ENCODE data around the gene COL5A1. TPM values are rescaled to one million over a fixed set of nuclear protein-coding genes. Genes with fewer than 3 reads are reported as not detected.

The COL5A1 gene
- under 1 TPM; 0.02 to 0.13 TPM for total RNA-seq
- polyA plus RNA-seq: 0.43 TPM

- POLR2A ChIA-PET: no interaction called here
- DNase-seq: peak in 3 of 5 donors; percentile 33 to 66 (median 40)
- no peaks in the 10 kb centered on the region for H3K9me3 ChIP-seq (ENCODE audit: low read length)
- H3K27me3 Mint-ChIP-seq: peaks cover 2 to 25% of the 10 kb centered on the region in 2 donors
- CTCF ChIA-PET: no interaction called here
- H3K27me3 ChIP-seq (ENCODE audit: insufficient read depth, low read length, poor library complexity, severe bottlenecking): no peaks in the 10 kb centered on the region
- no peaks in the 10 kb centered on the region for H3K4me1 ChIP-seq (ENCODE audit: insufficient read depth, low read length)
- no peak within 1 kb of the TSS for H3K27ac ChIP-seq (ENCODE audit: low read depth, low read length)
- H3K4me3 Mint-ChIP-seq: peak within 1 kb of the TSS in 6 of 7 donors; percentile 37 to 75 (median 70)
- peaks cover 0 to 5% (median 2%) of the 10 kb centered on the region in 3 donors for H3K4me1 Mint-ChIP-seq
- H3K9me3 Mint-ChIP-seq: no peaks in the 10 kb centered on the region
- H3K36me3 ChIP-seq (ENCODE audit: insufficient read depth, low read length): no peaks in the 10 kb centered on the region
- no peak within 1 kb of the TSS for H3K4me3 ChIP-seq (ENCODE audit: low read length)
- H3K27ac Mint-ChIP-seq: peak within 1 kb of the TSS in 1 of 8 donors; percentile 58
- H3K36me3 Mint-ChIP-seq: no peaks in the 10 kb centered on the region
Measured at GRCh38 chr9:134641173-134641989, at the start of gene COL5A1. TSS of gene COL5A1 (plus strand) at chr9:134641803. CDS start at chr9:134642188, 385 bp downstream.

GRCh38 chr9:134592018-134592818, 49.4 kb upstream of the COL5A1 start:
- Histone ChIP-seq H3K4me1 (ENCODE audit: insufficient read depth, low read length) (no peaks in the 10 kb centered on the region), H3K27me3 (ENCODE audit: insufficient read depth, low read length, poor library complexity, severe bottlenecking) (no peaks in the 10 kb centered on the region), H3K36me3 (ENCODE audit: insufficient read depth, low read length) (no peaks in the 10 kb centered on the region), H3K27ac (ENCODE audit: low read depth, low read length) (no peak overlapping the region), H3K9me3 (ENCODE audit: low read length) (no peaks in the 10 kb centered on the region), H3K4me3 (ENCODE audit: low read length) (no peak overlapping the region)
- Mint-ChIP-seq H3K36me3 (no peaks in the 10 kb centered on the region), H3K27ac (no peak overlapping the region), H3K9me3 (peaks cover 0 to 2% (median 0%) of the 10 kb centered on the region in 5 donors), H3K27me3 (peaks cover 12 to 24% of the 10 kb centered on the region in 2 donors), H3K4me1 (no peaks in the 10 kb centered on the region), H3K4me3 (no peak overlapping the region)
- ChIA-PET CTCF (no interaction called here), POLR2A (no interaction called here)
- no peak for DNase-seq

- DNase-seq: no peak
- Histone ChIP-seq H3K27ac (ENCODE audit: low read depth, low read length) (no peak overlapping the region), H3K27me3 (ENCODE audit: insufficient read depth, low read length, poor library complexity, severe bottlenecking) (no peaks in the 10 kb centered on the region), H3K4me3 (ENCODE audit: low read length) (no peak overlapping the region), H3K4me1 (ENCODE audit: insufficient read depth, low read length) (no peaks in the 10 kb centered on the region), H3K9me3 (ENCODE audit: low read length) (no peaks in the 10 kb centered on the region), H3K36me3 (ENCODE audit: insufficient read depth, low read length) (no peaks in the 10 kb centered on the region)
- H3K4me1 Mint-ChIP-seq: no peaks in the 10 kb centered on the region
- H3K36me3 Mint-ChIP-seq: no peaks in the 10 kb centered on the region
- H3K27me3 Mint-ChIP-seq: peaks cover 12 to 24% of the 10 kb centered on the region in 2 donors
- H3K4me3 Mint-ChIP-seq: no peak overlapping the region
- CTCF ChIA-PET: no interaction called here
- H3K27ac Mint-ChIP-seq: no peak overlapping the region
- peaks cover 0 to 2% (median 0%) of the 10 kb centered on the region in 5 donors for H3K9me3 Mint-ChIP-seq
- POLR2A ChIA-PET: no interaction called here
Measured at GRCh38 chr9:134592819-134593200, 48.8 kb upstream of the COL5A1 start.

- H3K27ac ChIP-seq (ENCODE audit: low read depth, low read length): no peak overlapping the region
- no peaks in the 10 kb centered on the region for H3K9me3 ChIP-seq (ENCODE audit: low read length)
- H3K27ac Mint-ChIP-seq: no peak overlapping the region
- DNase-seq: no peak
- CTCF ChIA-PET: no interaction called here
- H3K36me3 Mint-ChIP-seq: no peaks in the 10 kb centered on the region
- peaks cover 0 to 2% (median 0%) of the 10 kb centered on the region in 5 donors for H3K9me3 Mint-ChIP-seq
- H3K4me3 ChIP-seq (ENCODE audit: low read length): no peak overlapping the region
- POLR2A ChIA-PET: no interaction called here
- H3K27me3 Mint-ChIP-seq: peaks cover 12 to 24% of the 10 kb centered on the region in 2 donors
- no peaks in the 10 kb centered on the region for H3K4me1 ChIP-seq (ENCODE audit: insufficient read depth, low read length)
- H3K36me3 ChIP-seq (ENCODE audit: insufficient read depth, low read length): no peaks in the 10 kb centered on the region
- no peak overlapping the region for H3K4me3 Mint-ChIP-seq
- H3K4me1 Mint-ChIP-seq: no peaks in the 10 kb centered on the region
- H3K27me3 ChIP-seq (ENCODE audit: insufficient read depth, low read length, poor library complexity, severe bottlenecking): no peaks in the 10 kb centered on the region
Measured at GRCh38 chr9:134593286-134594077, 48.1 kb upstream of the COL5A1 start.

- H3K4me1 Mint-ChIP-seq: no peaks in the 10 kb centered on the region
- peaks cover 12 to 24% of the 10 kb centered on the region in 2 donors for H3K27me3 Mint-ChIP-seq
- ChIA-PET POLR2A (no interaction called here), CTCF (no interaction called here)
- no peaks in the 10 kb centered on the region for H3K4me1 ChIP-seq (ENCODE audit: insufficient read depth, low read length)
- H3K4me3 ChIP-seq (ENCODE audit: low read length): no peak overlapping the region
- H3K27me3 ChIP-seq (ENCODE audit: insufficient read depth, low read length, poor library complexity, severe bottlenecking): peaks cover 3% of the 10 kb centered on the region
- H3K36me3 ChIP-seq (ENCODE audit: insufficient read depth, low read length): no peaks in the 10 kb centered on the region
- no peak for DNase-seq
- H3K27ac ChIP-seq (ENCODE audit: low read depth, low read length): no peak overlapping the region
- H3K4me3 Mint-ChIP-seq: no peak overlapping the region
- no peak overlapping the region for H3K27ac Mint-ChIP-seq
- H3K9me3 Mint-ChIP-seq: peaks cover 0 to 2% (median 0%) of the 10 kb centered on the region in 5 donors
- no peaks in the 10 kb centered on the region for H3K9me3 ChIP-seq (ENCODE audit: low read length)
- H3K36me3 Mint-ChIP-seq: no peaks in the 10 kb centered on the region
Measured at GRCh38 chr9:134594078-134594941, 47.3 kb upstream of the COL5A1 start.

GRCh38 chr9:134595014-134595413, 46.6 kb upstream of the COL5A1 start:
- ChIA-PET CTCF (no interaction called here), POLR2A (no interaction called here)
- Mint-ChIP-seq H3K27ac (no peak overlapping the region), H3K36me3 (no peaks in the 10 kb centered on the region), H3K4me1 (no peaks in the 10 kb centered on the region), H3K9me3 (peaks cover 0 to 2% (median 0%) of the 10 kb centered on the region in 5 donors), H3K4me3 (no peak overlapping the region), H3K27me3 (peaks cover 9 to 19% of the 10 kb centered on the region in 2 donors)
- no peaks in the 10 kb centered on the region for H3K36me3 ChIP-seq (ENCODE audit: insufficient read depth, low read length)
- no peaks in the 10 kb centered on the region for H3K4me1 ChIP-seq (ENCODE audit: insufficient read depth, low read length)
- no peak for DNase-seq
- no peak overlapping the region for H3K4me3 ChIP-seq (ENCODE audit: low read length)
- H3K9me3 ChIP-seq (ENCODE audit: low read length): no peaks in the 10 kb centered on the region
- peaks cover 4% of the 10 kb centered on the region for H3K27me3 ChIP-seq (ENCODE audit: insufficient read depth, low read length, poor library complexity, severe bottlenecking)
- no peak overlapping the region for H3K27ac ChIP-seq (ENCODE audit: low read depth, low read length)

- no peak overlapping the region for H3K4me3 Mint-ChIP-seq
- Histone ChIP-seq H3K4me1 (ENCODE audit: insufficient read depth, low read length) (no peaks in the 10 kb centered on the region), H3K4me3 (ENCODE audit: low read length) (no peak overlapping the region), H3K9me3 (ENCODE audit: low read length) (no peaks in the 10 kb centered on the region), H3K27ac (ENCODE audit: low read depth, low read length) (no peak overlapping the region), H3K36me3 (ENCODE audit: insufficient read depth, low read length) (no peaks in the 10 kb centered on the region), H3K27me3 (ENCODE audit: insufficient read depth, low read length, poor library complexity, severe bottlenecking) (peaks cover 4% of the 10 kb centered on the region)
- peaks cover 2 to 12% of the 10 kb centered on the region in 2 donors for H3K27me3 Mint-ChIP-seq
- no peak overlapping the region for H3K27ac Mint-ChIP-seq
- H3K9me3 Mint-ChIP-seq: peaks cover 0 to 2% (median 0%) of the 10 kb centered on the region in 5 donors
- H3K4me1 Mint-ChIP-seq: no peaks in the 10 kb centered on the region
- ChIA-PET POLR2A (no interaction called here), CTCF (no interaction called here)
- no peaks in the 10 kb centered on the region for H3K36me3 Mint-ChIP-seq
- DNase-seq: no peak
Measured at GRCh38 chr9:134597041-134597913, 44.3 kb upstream of the COL5A1 start.
